Mesendoderm (in vitro differentiated cells): Measurements from ENCODE around the gene BRD8.

Experiments used
- DNase-seq: peaks from one replicate; pipeline ENCODE4 v3.0.0; 2013
- H2AK5ac ChIP-seq: 2 replicates; pipeline ENCODE4 v1.6.1; 2013; ENCODE audit warnings: low read length, inconsistent platforms
- H2BK120ac ChIP-seq: 2 replicates; pipeline ENCODE4 v1.6.1; 2013; ENCODE audit warnings: low read depth, mild to moderate bottlenecking, low read length, moderate library complexity, mixed read lengths
- H2BK15ac ChIP-seq: replicated peaks from 2 replicates; pipeline ENCODE4 v1.6.1; 2013; ENCODE audit warnings: low read depth, mild to moderate bottlenecking, moderate library complexity
- H2BK5ac ChIP-seq: 2 replicates; pipeline ENCODE4 v1.6.1; 2013; ENCODE audit warnings: low read length, inconsistent platforms
- H3K18ac ChIP-seq: 2 replicates; pipeline ENCODE4 v1.6.1; 2013; ENCODE audit warnings: mild to moderate bottlenecking, low read length, mixed read lengths
- H3K23ac ChIP-seq: one replicate; pipeline ENCODE4 v1.6.1; 2013; ENCODE audit warnings: low read length
- H3K27ac ChIP-seq: 2 replicates; pipeline ENCODE4 v1.5.1; 2013; ENCODE audit warnings: low read depth, mild to moderate bottlenecking, inconsistent platforms, low read length, moderate library complexity
- H3K27me3 ChIP-seq: 2 replicates; pipeline ENCODE4 v1.6.1; 2013; ENCODE audit warnings: low read length, control low read depth, mild to moderate bottlenecking, inconsistent platforms; ENCODE audit not compliant: insufficient read depth, poor library complexity
- H3K36me3 ChIP-seq: 2 replicates; pipeline ENCODE4 v1.6.1; 2013; ENCODE audit warnings: low read length, inconsistent platforms; ENCODE audit not compliant: control insufficient read depth, insufficient read depth
- H3K4ac ChIP-seq: one replicate; pipeline ENCODE4 v1.6.1; 2013; ENCODE audit warnings: low read depth, mild to moderate bottlenecking, low read length, moderate library complexity
- H3K4me1 ChIP-seq: 2 replicates; pipeline ENCODE4 v1.6.1; 2013; ENCODE audit warnings: low read depth, low read length, inconsistent platforms; ENCODE audit not compliant: control insufficient read depth
- H3K4me2 ChIP-seq: 2 replicates; pipeline ENCODE4 v1.6.1; 2013; ENCODE audit warnings: low read length
- H3K4me3 ChIP-seq: 2 replicates; pipeline ENCODE4 v1.5.1; 2013; ENCODE audit warnings: mild to moderate bottlenecking, low read length
- H3K56ac ChIP-seq: one replicate; pipeline ENCODE4 v1.6.1; 2013; ENCODE audit warnings: low read length
- H3K79me1 ChIP-seq: 2 replicates; pipeline ENCODE4 v1.6.1; 2013; ENCODE audit warnings: low read length, inconsistent platforms
- H3K79me2 ChIP-seq: 2 replicates; pipeline ENCODE4 v1.6.1; 2013; ENCODE audit warnings: mild to moderate bottlenecking, low read length; ENCODE audit not compliant: control insufficient read depth, insufficient read depth
- H3K9ac ChIP-seq: 2 replicates; pipeline ENCODE4 v1.6.1; 2013; ENCODE audit warnings: low read length, inconsistent platforms
- H4K5ac ChIP-seq: one replicate; pipeline ENCODE4 v1.6.1; 2013; ENCODE audit warnings: low read length
- H4K8ac ChIP-seq: one replicate; pipeline ENCODE4 v1.6.1; 2013; ENCODE audit warnings: low read depth, mild to moderate bottlenecking, control low read depth, low read length, moderate library complexity
- WGBS: extraction: QIAGEN DNeasy Blood & Tissue Kit; methylation state at CpG from one replicate; pipeline ENCODE4 v1.1.7; 2013; ENCODE audit warnings: low lambda C conversion rate, missing lambda C conversion rate; ENCODE audit not compliant: insufficient coverage; ENCODE audit errors: extremely low coverage; 5-methylcytosine and 5-hydroxymethylcytosine counted together

The BRD8 gene

GRCh38 chr5:138096997-138097828 lies 81.2 kb downstream of the BRD8 start:
- DNase-seq: no peak
- no peak overlapping the region for H2AK5ac ChIP-seq
- H3K27me3 ChIP-seq: no peaks in the 10 kb centered on the region
- H3K36me3 ChIP-seq: no peaks in the 10 kb centered on the region
- H2BK15ac ChIP-seq: no peak overlapping the region
- WGBS: no CpG with 5 or more reads among the region's 11 CpGs
- no peak overlapping the region for H3K56ac ChIP-seq
- no peak overlapping the region for H4K5ac ChIP-seq
- no peak overlapping the region for H2BK5ac ChIP-seq
- H3K4ac ChIP-seq: no peak overlapping the region
- no peak overlapping the region for H3K9ac ChIP-seq
- no peak overlapping the region for H3K18ac ChIP-seq
- no peaks in the 10 kb centered on the region for H3K79me2 ChIP-seq
- no peak overlapping the region for H4K8ac ChIP-seq
- no peak overlapping the region for H3K4me3 ChIP-seq
- no peak overlapping the region for H3K4me2 ChIP-seq
- H3K4me1 ChIP-seq: peaks cover 9% of the 10 kb centered on the region
- H3K23ac ChIP-seq: no peak overlapping the region
- no peaks in the 10 kb centered on the region for H3K79me1 ChIP-seq
- no peak overlapping the region for H3K27ac ChIP-seq
- H2BK120ac ChIP-seq: no peak overlapping the region

- Histone ChIP-seq H3K79me1 (no peaks in the 10 kb centered on the region), H2BK5ac (no peak overlapping the region), H3K36me3 (no peaks in the 10 kb centered on the region), H3K4me2 (no peak overlapping the region), H2BK120ac (no peak overlapping the region), H3K4me1 (peaks cover 11% of the 10 kb centered on the region), H2BK15ac (no peak overlapping the region), H2AK5ac (no peak overlapping the region), H3K27ac (no peak overlapping the region), H3K4me3 (no peak overlapping the region), H4K8ac (no peak overlapping the region), H4K5ac (no peak overlapping the region), H3K23ac (no peak overlapping the region), H3K4ac (no peak overlapping the region), H3K27me3 (no peaks in the 10 kb centered on the region), H3K56ac (no peak overlapping the region), H3K18ac (no peak overlapping the region), H3K9ac (no peak overlapping the region), H3K79me2 (no peaks in the 10 kb centered on the region)
- WGBS: no CpG with 5 or more reads among the region's 2 CpGs
- DNase-seq: no peak
Observed at GRCh38 chr5:138096363-138096762, 82.1 kb downstream of the BRD8 start.

GRCh38 chr5:138095100-138095907 lies 83.1 kb downstream of the BRD8 start:
- H4K8ac ChIP-seq: no peak overlapping the region
- no peak for DNase-seq

GRCh38 chr5:138093036-138093435 lies 85.4 kb downstream of the BRD8 start:
- no peak overlapping the region for H3K9ac ChIP-seq
- no peak overlapping the region for H3K4me3 ChIP-seq
- no peaks in the 10 kb centered on the region for H3K27me3 ChIP-seq
- WGBS: no CpG with 5 or more reads among the region's 1 CpG
- peaks cover 11% of the 10 kb centered on the region for H3K4me1 ChIP-seq
- DNase-seq: no peak
- H4K8ac ChIP-seq: no peak overlapping the region
- H3K4me2 ChIP-seq: no peak overlapping the region
- H3K36me3 ChIP-seq: no peaks in the 10 kb centered on the region
- no peak overlapping the region for H3K56ac ChIP-seq
- H4K5ac ChIP-seq: no peak overlapping the region
- H2BK15ac ChIP-seq: no peak overlapping the region
- H2BK120ac ChIP-seq: no peak overlapping the region
- no peak overlapping the region for H2AK5ac ChIP-seq
- no peak overlapping the region for H3K4ac ChIP-seq
- H3K23ac ChIP-seq: no peak overlapping the region
- no peak overlapping the region for H3K18ac ChIP-seq
- no peak overlapping the region for H3K27ac ChIP-seq
- no peaks in the 10 kb centered on the region for H3K79me1 ChIP-seq
- H3K79me2 ChIP-seq: no peaks in the 10 kb centered on the region
- H2BK5ac ChIP-seq: no peak overlapping the region

More at GRCh38 chr5:138095100-138095907, 83.1 kb downstream of the BRD8 start:
- no peaks in the 10 kb centered on the region for H3K36me3 ChIP-seq
- H3K23ac ChIP-seq: no peak overlapping the region
- peak overlapping the region; percentile 2 for H3K56ac ChIP-seq
- no peaks in the 10 kb centered on the region for H3K79me2 ChIP-seq
- no peak overlapping the region for H3K4me2 ChIP-seq
- H3K27me3 ChIP-seq: no peaks in the 10 kb centered on the region
- H2BK120ac ChIP-seq: no peak overlapping the region
- H3K4me3 ChIP-seq: no peak overlapping the region
- no peak overlapping the region for H3K18ac ChIP-seq
- no peak overlapping the region for H2BK5ac ChIP-seq
- H2BK15ac ChIP-seq: no peak overlapping the region
- no peak overlapping the region for H4K5ac ChIP-seq
- peaks cover 11% of the 10 kb centered on the region for H3K4me1 ChIP-seq
- no peak overlapping the region for H3K9ac ChIP-seq
- H2AK5ac ChIP-seq: no peak overlapping the region
- H3K27ac ChIP-seq: no peak overlapping the region
- no peak overlapping the region for H3K4ac ChIP-seq
- no peaks in the 10 kb centered on the region for H3K79me1 ChIP-seq
- WGBS: no CpG with 5 or more reads among the region's 4 CpGs

GRCh38 chr5:138092301-138092700 lies 86.1 kb downstream of the BRD8 start:
- Histone ChIP-seq H3K56ac (no peak overlapping the region), H3K79me1 (no peaks in the 10 kb centered on the region), H3K23ac (no peak overlapping the region), H3K27ac (no peak overlapping the region), H3K4me1 (peaks cover 11% of the 10 kb centered on the region), H3K4ac (no peak overlapping the region), H3K4me2 (no peak overlapping the region), H3K36me3 (no peaks in the 10 kb centered on the region), H3K18ac (no peak overlapping the region), H4K5ac (no peak overlapping the region), H2BK15ac (no peak overlapping the region), H3K9ac (no peak overlapping the region), H2AK5ac (no peak overlapping the region), H3K4me3 (no peak overlapping the region), H3K27me3 (no peaks in the 10 kb centered on the region), H2BK120ac (no peak overlapping the region), H2BK5ac (no peak overlapping the region), H3K79me2 (no peaks in the 10 kb centered on the region), H4K8ac (no peak overlapping the region)
- no CpG with 5 or more reads among the region's 1 CpG for WGBS
- no peak for DNase-seq
